Measurements from ENCODE around the gene MYH11.

The MYH11 gene

DNA sequence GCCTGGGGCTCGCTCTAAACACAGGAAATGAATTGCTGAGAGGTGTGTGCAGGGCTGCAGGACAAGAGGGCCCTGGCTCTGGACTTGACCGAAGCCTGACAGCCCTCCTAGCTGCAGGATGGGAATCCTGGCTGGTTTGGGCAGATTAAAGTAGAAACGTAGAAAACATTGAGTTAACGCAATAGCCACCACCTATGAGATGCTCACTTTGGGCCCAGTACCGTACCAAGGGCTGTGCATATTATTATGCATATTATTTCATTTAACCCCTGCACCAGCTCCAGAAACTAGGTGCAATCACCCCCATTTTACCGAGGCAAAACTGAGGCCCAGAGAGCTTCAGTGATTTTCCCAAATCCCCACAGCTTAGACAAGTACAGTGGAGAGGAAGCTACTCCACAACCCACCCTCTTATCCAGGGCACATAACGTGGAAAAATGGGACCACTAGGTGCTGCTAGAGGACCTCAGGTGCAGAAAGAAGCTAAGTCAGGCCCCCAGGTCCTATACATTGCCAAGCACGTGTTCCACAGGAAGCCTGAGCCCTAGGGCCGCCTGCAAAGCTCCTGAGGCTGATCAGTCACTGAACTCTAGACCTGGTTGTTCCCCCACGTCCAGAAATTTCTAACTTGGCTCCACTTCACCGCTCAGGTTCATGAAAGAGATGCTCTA, 79.2 kb downstream of the MYH11 start:
- DNase-seq (ENCODE audit: low read depth), result no peak

GRCh38 chr16:15776572-15776971, 80.3 kb downstream of the MYH11 start:
- no peak for DNase-seq (ENCODE audit: low read depth)

- DNase-seq (ENCODE audit: low read depth), result no peak
Observed at GRCh38 chr16:15775663-15776304, 81.0 kb downstream of the MYH11 start.

- no peak for DNase-seq (ENCODE audit: low read depth)
Observed at GRCh38 chr16:15775209-15775608, 81.6 kb downstream of the MYH11 start.

DNA sequence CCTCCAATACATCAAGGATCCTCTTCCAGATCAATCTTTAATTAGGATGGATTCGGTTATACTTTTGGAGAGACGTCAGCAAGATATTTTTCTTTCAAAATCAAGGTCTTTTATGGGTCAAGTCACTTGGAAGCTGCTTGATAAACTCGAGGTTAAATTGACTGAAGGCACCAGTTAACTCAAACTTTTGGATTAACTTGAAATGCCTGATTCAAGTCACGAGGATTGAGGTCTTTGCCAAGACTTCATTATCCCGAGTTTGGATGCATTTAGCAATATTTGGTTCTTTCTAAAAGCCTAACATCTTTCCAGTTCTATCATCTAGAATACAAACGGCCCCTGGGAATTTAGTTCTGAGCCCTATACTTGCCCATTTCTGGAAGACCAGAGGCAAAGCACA, 82.9 kb downstream of the MYH11 start:
- no peak for DNase-seq (ENCODE audit: low read depth)

DNA sequence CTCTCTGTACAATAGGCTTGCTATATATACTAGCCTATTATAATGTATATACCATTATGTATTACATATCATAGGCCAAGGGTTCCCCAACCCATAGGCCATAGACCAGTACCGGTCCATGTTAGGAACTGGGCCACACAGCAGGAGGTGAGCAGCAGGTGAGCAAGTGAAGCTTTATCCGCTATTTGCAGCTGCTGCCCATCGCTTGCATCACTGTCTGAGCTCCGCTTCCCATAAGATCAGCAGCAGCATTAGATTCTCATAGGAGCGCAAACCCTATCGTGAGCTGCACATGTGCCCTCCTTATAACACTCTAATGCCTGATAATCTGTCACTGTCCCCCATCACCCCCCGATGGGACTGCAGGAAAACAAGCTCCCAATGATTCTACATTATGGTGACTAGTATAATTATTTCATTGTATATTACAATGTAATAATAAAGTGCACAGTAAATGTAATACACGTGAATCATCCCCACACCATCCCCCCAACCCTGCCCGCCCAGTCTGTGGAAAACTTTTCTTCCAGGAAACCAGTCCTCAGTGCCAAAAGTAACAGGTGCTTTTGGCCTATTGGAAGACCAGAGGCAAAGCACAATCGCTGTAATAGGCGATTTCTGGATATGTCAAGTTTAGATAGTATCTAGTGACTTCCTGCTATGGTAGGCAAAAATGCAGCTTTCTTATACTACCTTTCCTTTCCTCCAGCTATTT, 84.1 kb downstream of the MYH11 start:
- DNase-seq (ENCODE audit: low read depth), result no peak

- DNase-seq (ENCODE audit: low read depth), result no peak
Observed at GRCh38 chr16:15771694-15772093, 85.1 kb downstream of the MYH11 start.

GRCh38 chr16:15770512-15770911, 86.3 kb downstream of the MYH11 start:
- no peak for DNase-seq (ENCODE audit: low read depth)

GRCh38 chr16:15770107-15770506, 86.7 kb downstream of the MYH11 start:
- DNase-seq (ENCODE audit: low read depth), result no peak

DNA sequence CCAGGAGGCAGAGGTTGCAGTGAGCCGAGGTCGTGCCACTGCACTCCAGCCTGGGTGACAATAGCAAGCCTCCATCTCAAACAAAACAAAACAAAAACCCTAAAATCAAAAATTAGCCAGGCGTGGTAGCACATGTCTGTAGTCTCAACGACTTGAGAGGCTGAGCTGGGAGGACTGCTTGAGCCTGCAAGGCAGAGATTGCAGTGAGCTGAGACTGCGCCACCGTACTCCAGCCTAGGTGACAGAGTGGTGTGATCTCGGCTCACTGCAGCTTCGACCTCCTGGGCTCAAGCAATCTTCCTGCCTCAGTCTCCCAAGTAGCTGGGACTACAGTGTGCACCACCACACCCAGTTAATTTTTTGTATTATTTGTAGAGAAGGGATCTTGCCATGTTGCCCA, 87.6 kb downstream of the MYH11 start:
- no peak for DNase-seq (ENCODE audit: low read depth)

DNA sequence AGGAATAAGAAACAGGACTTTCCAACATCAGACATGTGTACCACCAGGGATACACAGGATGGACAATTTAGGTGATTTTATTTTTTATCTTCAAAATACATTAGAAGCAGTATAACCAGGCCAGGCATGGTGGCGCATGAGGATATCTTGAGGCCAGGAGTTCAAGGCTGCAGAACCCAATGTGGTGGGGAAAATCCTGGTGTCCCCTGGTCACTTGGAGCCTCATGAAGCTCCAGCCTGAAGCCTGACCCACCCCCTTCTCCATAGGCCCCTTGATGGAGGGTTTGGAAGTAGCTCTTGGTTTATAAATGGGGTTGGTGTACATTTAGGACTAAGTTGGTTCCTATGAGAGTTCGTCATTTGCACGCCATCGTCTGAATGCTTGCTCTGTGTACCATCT, 88.6 kb downstream of the MYH11 start:
- no peak for DNase-seq (ENCODE audit: low read depth)

DNA sequence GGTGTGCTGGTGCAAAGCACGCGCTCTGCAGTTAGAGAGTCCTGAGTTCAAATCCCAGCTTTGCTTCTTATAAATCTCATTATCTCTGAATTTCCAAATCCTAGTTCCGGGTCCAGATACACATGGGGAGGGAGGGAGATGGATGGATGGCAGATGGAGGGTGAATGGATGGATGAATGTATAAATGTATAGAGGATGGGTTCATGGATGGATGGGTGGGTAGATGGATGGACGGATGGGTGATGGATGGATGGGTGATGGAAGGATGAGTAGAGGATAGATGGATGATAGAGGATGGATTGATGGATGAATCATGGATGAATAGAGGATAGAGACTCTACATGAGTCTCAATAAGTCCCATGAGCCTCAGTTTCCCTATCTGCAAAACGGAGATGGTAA, 89.9 kb downstream of the MYH11 start:
- DNase-seq (ENCODE audit: low read depth), result no peak

DNA sequence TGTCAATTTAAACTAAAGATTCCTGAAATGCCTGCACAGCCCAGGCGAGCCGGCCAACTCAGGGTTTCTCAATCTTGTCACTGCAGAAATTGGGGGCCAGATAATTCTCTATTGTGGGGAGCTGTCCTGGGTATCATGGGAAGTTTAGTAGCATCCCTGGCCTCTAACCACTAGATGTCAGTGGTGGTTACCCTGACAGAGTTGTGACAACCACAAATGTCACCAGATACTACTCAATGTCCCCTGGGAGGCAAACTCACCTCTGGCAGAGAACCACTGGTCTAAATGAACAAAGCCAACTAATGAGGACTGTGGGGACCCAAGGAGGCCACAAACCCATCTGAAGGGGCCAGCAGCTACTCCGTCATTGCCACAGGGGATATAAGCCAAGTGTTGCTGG, 90.9 kb downstream of the MYH11 start:
- no peak for DNase-seq (ENCODE audit: low read depth)

GRCh38 chr16:15765116-15765515, 91.7 kb downstream of the MYH11 start:
- DNase-seq (ENCODE audit: low read depth), result no peak

DNA sequence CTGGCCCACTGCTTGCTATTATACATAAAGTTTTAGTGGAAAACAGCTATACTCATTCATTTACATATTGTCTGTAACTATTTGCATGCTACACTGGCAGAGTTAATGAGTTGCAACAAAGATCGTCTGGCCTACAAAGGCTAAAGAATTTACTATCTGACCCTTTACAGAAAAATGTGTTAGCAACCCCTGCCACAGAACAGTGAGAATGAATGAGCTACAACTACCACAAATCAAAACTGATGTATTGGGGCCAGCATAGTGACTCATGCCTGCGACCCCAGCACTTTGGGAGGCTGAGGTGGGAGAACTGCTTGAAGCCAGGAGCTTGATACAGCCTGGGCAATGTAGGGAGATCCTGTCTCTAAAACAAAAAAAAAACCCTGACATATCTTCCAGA, 92.7 kb downstream of the MYH11 start:
- no peak for DNase-seq (ENCODE audit: low read depth)

GRCh38 chr16:15760129-15760528, 96.7 kb downstream of the MYH11 start:
- no peak for DNase-seq (ENCODE audit: low read depth)

DNA sequence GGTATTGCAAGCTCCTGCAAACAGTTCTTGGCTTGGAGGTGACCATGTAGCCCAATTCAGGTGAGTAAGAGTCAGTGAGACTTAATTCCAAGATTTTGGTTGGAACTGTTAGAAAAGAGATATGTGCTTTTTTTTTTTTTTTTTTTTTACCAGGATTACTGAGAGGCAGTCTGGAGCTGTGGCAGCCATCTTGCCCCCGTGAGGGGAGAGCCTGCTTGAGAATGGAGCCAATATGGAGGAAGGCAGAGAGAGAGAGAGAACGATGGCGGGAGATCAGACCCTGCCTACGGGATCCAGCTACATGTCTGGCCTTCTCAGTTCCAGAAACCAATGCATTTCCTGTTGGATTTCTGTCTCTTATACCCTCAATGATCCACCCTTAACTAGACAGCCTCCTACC, 97.8 kb downstream of the MYH11 start:
- no peak for DNase-seq (ENCODE audit: low read depth)

DNA sequence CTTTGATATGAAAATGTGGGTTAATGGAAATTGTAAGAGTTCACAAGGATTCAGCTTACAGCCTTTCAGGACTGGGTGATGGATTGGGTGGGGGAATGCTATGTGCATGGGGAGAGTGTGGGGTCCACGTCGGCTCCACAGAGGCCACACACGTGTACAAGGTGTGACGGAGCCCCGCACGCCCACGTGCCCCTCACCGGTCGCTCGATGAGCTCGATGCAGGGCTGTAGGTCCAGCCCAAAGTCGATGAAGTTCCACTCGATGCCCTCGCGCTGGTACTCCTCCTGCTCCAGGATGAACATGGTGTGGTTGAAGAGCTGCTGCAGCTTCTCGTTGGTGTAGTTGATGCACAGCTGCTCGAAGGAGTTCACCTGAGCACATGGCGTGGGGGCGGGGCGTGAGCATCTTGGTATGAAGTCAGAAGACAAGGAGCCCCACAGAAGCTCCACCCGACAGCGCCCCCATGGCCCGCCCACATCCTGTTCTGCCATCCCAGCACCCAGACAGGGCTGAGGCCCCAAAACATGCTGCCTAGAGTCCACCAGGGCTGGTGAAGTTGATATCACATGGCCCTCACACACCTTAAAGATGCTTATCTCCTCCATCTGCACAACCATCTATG, 99.1 kb downstream of the MYH11 start:
- DNase-seq (ENCODE audit: low read depth), result no peak

DNA sequence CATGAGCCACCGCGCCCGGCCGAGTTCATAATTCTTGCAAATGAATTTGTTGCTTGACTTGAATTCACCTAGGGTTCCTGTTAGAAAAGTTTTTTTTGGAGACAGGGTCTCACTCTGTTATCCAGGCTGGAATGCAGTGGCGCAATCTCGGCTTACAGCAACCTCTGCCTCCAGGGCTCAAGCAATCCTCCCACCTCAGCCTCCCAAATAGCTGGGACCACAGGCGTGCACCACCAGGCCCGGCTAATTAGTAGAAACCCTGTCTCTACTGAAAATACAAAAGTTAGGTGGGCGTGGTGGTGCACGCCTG, 99.8 kb downstream of the MYH11 start:
- no peak for DNase-seq (ENCODE audit: low read depth)

DNA sequence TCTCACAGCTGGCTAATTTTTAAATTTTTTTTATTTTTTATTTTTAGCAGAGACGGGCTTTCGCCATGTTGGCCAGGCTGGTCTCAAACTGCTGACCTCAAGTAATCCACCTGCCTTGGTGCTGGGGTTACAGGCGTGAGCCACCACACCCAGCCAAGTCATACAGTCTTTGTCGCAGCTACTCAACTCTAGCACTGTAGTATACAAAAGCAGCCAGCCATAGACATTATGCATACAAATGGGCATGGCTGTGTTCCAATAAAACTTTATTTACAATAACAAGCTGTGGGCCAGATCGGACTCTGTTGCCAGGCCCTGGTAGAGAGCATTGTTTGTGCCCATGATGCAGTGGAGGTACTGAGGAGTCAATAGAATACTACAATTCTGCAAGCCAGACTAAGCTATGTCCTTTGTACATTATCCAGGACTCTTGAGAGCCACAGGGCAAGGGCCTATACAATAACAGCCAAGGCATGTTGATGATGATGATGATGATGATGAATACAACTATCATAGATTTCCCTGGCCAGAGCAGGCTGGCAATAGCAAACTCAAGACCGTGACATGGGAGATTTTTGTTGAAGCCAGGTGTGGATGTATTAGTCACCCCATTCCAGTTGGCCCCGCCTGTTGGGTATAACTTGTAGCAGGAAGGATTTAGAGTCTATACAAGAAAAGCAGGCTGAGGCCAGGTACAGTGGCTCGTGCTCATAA, 101.8 kb downstream of the MYH11 start:
- no peak for DNase-seq (ENCODE audit: low read depth)

DNA sequence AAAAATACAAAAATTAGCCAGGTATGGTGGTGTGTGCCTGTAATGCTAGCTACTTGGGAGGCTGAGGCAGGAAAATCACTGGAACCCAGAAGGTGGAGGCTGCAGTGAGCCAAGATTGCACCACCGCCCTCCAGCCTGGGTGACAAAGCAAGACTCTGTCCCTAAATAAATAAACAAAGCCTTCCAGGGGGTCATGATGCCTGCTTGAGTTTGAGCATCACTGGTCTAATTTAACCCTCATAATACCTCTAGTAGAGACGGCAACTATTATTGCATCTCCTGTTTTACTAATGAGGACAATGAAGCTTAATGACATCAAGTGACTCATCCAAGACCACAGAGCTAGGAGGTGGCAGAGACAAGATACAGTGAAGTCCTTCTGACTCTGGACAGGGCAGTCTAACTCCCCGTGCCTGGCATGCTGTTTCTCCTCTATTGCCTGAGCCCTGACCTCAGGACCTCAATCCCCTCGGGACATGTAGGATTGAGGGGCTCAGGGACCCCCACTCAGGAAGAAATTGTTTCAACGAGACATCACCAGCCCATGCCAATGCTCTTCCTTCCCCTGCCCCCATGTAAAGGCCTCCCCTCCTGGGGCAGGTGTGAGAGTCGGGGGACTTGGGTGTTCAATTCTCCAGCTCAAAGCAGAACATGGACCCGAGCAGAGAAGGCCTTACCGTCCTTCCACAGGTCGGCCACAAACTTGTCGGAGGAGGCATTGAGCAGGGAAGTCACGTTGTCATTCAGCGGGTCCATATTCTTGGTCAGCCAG, 103.9 kb downstream of the MYH11 start:
- DNase-seq (ENCODE audit: low read depth), result no peak

DNA sequence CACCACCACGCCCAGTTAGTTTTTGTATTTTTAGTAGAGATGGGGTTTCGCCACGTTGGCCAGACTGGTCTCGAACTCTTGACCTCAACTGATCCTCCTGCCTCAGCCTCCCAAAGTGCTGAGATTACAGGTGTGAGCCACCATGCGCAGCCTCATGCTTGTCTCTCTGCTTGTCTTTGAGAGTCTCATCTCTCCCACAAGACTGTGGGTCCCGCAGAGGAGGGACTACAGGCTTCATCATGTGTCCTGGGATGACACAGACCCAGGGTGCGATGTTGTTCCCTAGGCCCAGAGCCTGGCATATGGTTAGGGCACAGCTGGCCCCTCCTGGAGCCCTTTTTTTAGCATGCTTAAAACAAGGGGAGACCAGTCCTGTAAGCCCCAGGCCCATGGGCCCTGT, 104.9 kb downstream of the MYH11 start:
- DNase-seq (ENCODE audit: low read depth), result no peak

Measured in GM04503 (cell line).